HG02571 (cell line): ENCODE data around the gene SLC26A8.
"Not testable (repeated sequence)": the region's sequence is repeated elsewhere in the genome, so short reads cannot be mapped to it uniquely, and the experiment has no call there.

Source experiments
- ATAC-seq: cut with Tn5 transposase; IDR thresholded peaks from one replicate; pipeline ENCODE4 v1.9.1; 2021; ENCODE audit warnings: mild to moderate bottlenecking, moderate library complexity; ENCODE audit not compliant: unreplicated experiment

Gene SLC26A8

GRCh38 chr6:36052097-36052496 is 27.7 kb upstream of the SLC26A8 start:
- ATAC-seq: no peak

DNA sequence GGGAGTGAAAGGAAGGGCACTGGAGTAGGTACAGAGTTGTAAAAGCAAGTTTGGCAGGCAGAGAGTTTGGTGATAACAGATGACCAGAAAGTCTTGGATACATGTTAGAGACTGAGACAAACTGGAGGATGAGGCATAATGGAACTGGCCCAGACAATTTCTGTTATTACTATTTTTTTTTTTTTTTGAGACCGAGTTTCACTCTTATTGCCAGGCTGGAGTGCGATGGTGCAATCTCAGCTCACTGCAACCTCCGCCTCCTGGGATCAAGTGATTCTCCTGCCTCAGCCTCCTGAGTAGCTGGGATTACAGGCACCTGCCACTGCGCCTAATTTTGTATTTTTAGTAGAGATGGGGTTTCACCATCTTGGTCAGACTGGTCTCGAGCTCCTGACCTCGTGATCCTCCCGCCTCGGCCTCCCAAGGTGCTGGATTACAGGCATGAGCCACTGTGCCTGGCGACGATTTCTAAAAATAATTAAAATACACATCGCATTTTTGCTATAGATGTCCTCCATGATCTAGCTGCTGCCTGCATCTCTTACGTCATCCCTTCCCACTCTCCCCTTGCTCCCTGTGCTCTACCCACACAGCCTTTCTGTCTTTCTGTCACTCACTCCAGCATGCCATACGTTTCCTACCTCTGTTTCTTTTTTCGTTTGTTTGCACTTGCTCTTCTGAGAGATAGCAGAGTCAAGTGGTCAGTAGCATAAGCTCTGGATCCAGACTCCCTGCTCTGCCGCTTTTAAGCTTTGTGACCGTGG is 26.7 kb upstream of the SLC26A8 start:
- ATAC-seq: no peak

DNA sequence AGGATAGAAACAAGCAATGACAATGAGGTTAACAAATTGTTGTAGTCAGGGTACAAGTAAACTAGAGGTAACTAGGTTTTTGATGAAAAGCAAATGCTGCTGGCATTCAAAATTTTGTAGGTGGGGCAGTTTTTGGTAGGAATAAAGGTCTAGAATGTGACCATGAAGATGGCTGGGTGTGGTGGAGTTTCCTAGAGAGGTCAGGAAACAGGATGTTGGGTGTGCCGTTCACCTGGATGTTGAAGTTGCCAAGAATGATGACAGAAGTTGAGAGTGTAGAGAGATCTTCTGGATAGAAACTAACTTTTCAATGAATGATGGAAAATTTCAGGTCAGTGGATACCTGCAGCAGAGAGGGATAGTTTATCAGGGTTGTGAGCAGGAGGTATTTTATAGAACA is 25.9 kb upstream of the SLC26A8 start:
- ATAC-seq: no peak

- no peak for ATAC-seq
Measured at GRCh38 chr6:36049582-36049981, 25.1 kb upstream of the SLC26A8 start.

DNA sequence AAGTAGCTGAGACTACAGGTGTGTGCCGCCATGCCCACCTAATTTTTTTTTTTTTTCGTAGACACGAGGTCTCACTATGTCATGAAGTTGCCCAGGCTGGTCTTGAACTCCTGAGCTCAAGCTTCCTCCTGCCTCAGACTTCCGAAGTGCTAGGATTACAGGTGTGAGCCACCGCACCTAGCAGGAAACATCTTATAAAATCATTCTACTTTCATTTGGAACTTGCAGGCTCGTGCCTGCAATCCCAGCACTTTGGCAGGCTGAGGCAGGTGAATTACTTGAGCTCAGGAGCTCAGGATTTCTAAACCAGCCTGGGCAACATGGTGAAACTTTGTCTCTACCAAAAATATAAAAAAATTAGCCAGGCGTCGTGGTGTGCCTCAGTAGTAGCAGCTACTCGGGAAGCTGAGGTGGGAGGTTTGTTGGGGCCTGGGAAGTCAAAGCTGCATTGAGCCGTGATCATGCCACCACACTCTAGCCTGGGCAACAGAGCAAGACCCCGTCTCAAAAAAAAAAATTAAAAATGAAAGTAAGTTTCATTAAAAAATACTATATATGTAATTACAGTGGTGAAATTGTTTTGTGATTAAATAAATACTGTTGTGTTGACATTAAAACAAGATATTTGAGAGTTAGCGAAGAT is 18.3 kb upstream of the SLC26A8 start:
- no peak for ATAC-seq

GRCh38 chr6:36040958-36041357 is 16.5 kb upstream of the SLC26A8 start:
- ATAC-seq: no peak

- no peak for ATAC-seq
Measured at GRCh38 chr6:36039112-36039511, 14.7 kb upstream of the SLC26A8 start.

DNA sequence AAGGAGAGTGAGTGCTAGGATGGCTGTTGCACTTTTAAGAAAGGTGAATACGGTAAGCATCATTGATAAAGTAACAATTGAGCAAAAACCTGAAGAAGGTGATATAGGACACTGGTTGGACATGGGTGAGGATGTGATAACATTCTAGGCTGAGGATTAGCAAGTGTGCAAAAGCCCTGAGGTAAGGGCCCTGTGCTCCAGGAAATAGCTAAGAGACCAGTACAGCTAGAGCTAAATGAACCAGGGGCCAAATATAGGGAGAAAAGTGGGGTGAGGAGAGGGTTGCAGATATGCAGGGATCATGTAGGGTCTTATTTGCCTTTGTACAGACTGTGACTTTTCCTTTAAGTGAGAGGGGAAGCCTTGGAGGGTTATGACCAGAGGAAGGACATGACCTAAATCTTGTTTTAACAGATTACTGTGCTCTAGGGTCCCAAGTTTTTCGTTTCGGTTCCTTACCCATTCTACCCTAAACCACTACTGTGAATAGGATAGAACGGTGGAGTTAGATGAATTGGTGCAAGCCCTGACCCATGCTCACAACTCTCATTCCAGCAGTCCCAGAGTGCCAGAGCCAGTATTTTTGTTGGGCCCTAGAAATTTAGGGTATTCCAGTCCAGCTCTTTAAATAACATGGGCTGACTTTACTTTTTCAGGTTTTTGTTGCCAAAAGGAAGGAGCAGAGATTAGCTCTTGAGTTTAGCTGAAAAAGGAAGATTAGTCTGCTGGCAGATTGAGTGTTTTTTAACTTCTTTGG is 13.9 kb upstream of the SLC26A8 start:
- no peak for ATAC-seq

- no peak for ATAC-seq
Measured at GRCh38 chr6:36035225-36035624, 10.8 kb upstream of the SLC26A8 start.

DNA sequence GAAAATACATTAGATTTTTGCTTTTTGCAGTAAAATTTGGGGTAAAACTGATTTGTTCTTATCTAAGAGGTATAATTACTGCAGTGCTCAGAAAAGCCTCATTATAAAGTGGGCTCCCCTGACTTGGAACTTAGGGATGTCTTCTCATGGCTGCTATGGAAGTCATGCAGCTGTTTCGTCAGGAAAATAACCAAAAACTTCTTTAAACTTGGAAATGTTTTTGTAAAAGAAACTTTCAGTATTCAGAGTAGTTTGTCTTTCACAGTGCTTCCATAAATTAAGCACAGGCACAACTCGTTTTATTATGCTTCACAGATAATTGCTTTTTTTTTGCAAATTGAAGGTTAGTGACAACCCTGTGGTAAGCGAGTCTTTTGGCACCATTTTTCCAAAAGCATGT is 10.0 kb upstream of the SLC26A8 start:
- no peak for ATAC-seq

DNA sequence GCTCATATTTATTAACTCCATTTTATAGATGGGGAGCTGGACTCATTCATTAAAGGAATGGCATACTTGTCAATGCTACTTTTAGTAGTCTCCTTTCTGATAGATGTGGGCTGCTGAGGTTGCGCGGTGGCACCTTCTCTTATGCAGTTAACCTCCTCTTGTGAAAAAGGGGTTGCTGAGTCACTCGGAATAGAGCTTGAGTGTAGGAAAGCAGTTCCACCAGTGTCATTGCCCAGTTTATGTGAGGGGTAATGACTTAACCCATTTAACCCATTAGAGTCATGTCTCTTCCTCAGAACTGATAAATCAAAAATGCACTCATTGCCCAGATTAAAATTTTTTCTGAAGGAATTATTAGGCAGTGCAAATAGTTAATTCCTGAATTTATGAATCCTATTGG is 9.5 kb upstream of the SLC26A8 start:
- no peak for ATAC-seq

GRCh38 chr6:36033144-36033543 is 8.7 kb upstream of the SLC26A8 start:
- not testable (repeated sequence) for ATAC-seq

DNA sequence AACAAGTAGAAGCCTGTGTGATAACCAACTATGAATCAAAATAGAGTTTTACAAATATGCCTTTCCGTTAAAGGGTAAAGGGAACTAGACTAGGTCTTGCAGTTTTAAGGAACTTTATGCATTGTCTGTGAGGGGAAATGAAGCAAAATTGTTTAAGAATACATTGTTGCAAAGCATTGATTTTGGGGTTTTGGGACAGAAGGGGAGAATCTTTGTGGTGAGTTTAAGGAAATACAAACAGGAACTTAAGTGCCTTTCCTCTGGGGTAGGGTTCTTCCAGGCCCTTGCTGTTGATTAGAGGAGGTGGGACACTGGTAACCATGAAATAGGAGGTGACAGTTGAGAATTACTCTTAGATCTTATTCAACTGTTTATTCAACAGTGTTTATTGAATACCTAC is 7.8 kb upstream of the SLC26A8 start:
- ATAC-seq: no peak

DNA sequence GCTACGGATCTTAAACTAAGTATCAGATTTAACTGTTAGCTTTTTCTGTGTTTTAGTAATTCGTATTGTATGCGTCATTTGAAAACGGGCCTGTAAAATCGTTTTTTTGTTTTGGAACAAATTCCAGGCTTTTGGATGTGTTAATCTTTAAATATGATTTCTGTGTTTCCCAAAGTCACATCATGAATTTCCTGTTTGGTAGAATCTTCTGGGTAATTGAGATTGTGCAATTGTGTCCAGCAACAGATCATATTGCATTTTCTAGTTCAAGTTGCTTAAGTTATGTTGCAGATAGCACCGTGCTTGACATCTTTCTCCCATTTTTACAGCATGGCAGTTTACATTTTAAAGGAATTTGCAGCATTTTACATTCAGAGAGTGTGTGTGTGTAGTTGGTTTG is 5.0 kb upstream of the SLC26A8 start:
- ATAC-seq: no peak

DNA sequence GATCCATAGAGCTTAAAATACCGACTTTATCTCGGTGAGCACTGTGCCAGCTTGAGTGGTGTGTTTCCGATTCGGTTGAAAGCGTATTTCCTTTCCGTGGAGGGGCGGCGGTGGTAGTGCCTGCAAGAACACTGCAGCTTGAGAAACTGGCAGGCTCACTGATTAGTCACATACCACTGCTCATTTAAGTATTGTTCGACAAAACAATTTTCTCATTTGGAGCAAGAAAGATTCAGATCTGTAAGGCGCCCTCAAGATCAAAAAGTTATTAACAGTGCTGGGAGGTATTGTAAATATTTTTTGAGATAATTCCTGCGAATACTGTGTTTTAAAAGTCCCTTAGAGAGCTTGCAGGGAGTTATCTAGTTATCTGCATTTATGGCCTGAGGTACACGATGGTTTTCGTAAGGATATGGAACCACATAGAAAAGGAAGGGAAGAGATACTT is 4.5 kb upstream of the SLC26A8 start:
- ATAC-seq: peak; percentile 39

DNA sequence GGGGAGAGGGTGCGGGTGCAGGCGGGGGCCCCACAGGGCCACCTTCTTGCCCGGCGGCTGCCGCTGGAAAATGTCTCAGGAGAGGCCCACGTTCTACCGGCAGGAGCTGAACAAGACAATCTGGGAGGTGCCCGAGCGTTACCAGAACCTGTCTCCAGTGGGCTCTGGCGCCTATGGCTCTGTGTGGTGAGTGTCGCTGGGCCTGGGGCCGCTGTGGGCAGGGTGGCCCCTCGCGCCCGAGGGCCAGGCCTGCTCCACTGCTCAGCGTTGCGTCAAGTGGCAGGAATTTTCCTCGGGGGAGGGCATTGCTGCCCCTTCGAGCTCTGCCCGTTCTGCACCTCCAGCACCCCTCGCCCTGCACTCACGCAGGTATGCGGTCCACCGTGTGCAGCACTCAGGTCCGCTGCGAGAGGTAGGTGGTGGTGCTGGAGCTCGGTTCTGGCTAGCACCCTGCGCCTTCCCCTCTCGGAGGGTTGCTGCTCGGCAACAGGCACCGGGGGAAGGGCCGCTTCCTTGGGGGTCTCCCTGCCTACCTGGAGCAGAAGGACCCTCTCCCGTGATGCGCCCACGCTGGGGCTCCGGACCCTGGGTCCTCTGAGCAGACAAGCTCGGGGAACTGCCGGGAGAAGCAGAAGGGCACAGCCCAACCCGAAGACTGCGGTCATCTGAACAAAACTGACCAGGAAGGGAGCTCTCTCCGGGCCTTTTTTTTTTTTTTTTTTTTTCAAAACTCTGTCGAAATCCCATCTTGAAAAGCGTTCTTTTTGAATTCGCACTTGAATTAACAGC is 3.8 kb upstream of the SLC26A8 start:
- ATAC-seq: peak; percentile 18

DNA sequence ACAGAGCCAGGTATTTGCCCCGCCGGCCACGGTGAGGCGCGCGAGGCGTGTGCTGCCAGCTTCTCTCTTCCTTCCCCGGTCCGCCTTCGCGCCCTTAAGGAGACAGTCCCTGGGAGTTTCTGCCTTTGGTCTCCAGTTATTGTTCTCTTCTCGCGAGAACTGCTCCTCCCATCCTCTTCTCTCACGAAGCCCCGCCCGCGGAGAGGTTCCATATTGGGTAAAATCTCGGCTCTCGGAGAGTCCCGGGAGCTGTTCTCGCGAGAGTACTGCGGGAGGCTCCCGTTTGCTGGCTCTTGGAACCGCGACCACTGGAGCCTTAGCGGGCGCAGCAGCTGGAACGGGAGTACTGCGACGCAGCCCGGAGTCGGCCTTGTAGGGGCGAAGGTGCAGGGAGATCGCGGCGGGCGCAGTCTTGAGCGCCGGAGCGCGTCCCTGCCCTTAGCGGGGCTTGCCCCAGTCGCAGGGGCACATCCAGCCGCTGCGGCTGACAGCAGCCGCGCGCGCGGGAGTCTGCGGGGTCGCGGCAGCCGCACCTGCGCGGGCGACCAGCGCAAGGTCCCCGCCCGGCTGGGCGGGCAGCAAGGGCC is 3.2 kb upstream of the SLC26A8 start, which contains the start of gene MAPK14:
Gene MAPK14 (plus strand): TSS at position 308 of the 587 bp plus-strand sequence. CDS start 350 bp downstream, outside the sequence.
- ATAC-seq: peak; percentile 84

DNA sequence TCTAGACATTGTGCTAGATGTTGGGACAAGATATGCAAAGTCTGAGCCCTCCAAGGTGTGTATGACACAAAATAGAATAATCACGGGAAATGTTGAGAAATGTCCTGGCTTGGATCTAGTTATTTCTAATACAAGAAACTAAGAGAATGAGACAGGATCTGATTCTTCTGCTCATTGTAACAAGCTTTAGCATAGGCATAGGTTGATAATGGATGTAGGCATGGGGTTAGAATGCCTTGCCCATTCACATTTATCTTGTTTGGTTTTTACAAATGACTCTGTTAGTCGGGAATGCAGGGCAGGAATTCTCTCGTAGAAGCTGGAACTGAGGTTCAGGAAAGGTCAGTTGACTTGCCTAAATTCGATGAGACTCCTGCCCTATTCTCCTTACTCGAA is 1.5 kb upstream of the SLC26A8 start:
- no peak for ATAC-seq

DNA sequence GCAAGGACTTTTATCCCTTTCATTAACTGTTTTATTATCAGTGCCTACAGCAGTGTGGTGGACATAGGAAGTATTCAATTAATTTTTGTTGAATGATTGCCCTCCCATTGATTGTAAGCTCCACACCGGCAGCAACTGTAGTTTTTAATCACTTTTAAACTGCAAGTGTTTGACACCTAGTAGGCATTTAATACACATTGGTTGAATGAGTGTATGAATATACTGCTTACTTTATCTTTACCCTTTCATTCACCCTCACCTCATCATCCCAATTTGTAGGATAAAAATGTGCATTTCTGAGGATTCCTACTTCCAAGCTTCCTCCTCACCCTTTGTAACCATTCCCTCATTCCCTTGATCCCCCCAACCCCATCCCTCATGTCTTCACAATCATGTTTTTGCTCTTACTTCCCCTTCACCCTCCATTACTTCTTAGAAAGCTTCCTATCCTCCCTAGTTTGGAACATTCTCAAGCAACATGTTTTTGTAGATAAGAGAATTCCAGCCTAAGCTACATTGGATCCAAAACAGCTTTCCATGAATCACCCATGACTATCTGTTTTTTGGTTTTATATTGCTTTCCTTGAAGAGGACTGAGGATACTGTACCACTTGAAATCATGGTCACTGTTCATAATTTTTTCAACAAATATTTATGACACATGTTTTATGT is 955 bp upstream of the SLC26A8 start:
- ATAC-seq: no peak

GRCh38 chr6:36020154-36020553 is 4.3 kb downstream of the SLC26A8 start:
- ATAC-seq: no peak
